HCT116 (cell line): ENCODE data around the gene SOD3.

Experiments
- EGR1 ChIP-seq: IDR thresholded peaks from 2 replicates; pipeline ENCODE4 v1.6.1; 2012; ENCODE audit warnings: low read depth
- EZH2 ChIP-seq: fragments of 200-600 bp; sonication (generic); IDR thresholded peaks from 2 replicates; pipeline ENCODE4 v1.6.1; 2017; ENCODE audit warnings: antibody characterized with exemption, mixed run types
- EZH2phosphoT487 ChIP-seq: fragments of 200-600 bp; IDR thresholded peaks from 2 replicates; pipeline ENCODE4 v1.6.1; 2018; ENCODE audit warnings: antibody characterized with exemption, borderline replicate concordance
- POLR2A ChIP-seq: IDR thresholded peaks from 2 replicates; pipeline ENCODE4 v1.7.0; 2011; ENCODE audit warnings: borderline replicate concordance; ENCODE audit not compliant: insufficient read depth, insufficient read length; ENCODE audit errors: extremely low read depth
- POLR2AphosphoS5 ChIP-seq: IDR thresholded peaks from 2 replicates; pipeline ENCODE4 v1.6.1; 2011; ENCODE audit warnings: mild to moderate bottlenecking, low read depth, low read length, moderate library complexity
- YY1 ChIP-seq: IDR thresholded peaks from 2 replicates; pipeline ENCODE4 v1.6.1; 2011; ENCODE audit warnings: low read length, low read depth, moderate library complexity, mild to moderate bottlenecking; ENCODE audit not compliant: insufficient replicate concordance; ENCODE audit errors: extremely low read depth
- ZFX ChIP-seq: fragments of 450-650 bp; IDR thresholded peaks from 2 replicates; pipeline ENCODE4 v1.6.1; 2017
- ZNF274 ChIP-seq: fragments of 200-500 bp; sonication (Bioruptor generic); IDR thresholded peaks from 2 replicates; pipeline ENCODE4 v1.6.1; 2014; ENCODE audit warnings: mild to moderate bottlenecking, low read depth, low read length, inconsistent platforms
- TF ChIP-seq, protein P1 (sequence below): IDR thresholded peaks from 2 replicates; pipeline ENCODE4 v1.6.1; 2012
- TF ChIP-seq, protein P2 (sequence below): IDR thresholded peaks from 2 replicates; pipeline ENCODE4 v1.6.1; 2012
- TF ChIP-seq, protein P3 (sequence below): IDR thresholded peaks from 2 replicates; pipeline ENCODE4 v1.6.1; 2012; ENCODE audit warnings: low read depth
- TF ChIP-seq, protein P4 (sequence below), 3 experiments: fragments of 200-600 bp in 1 of 3; sonication (generic) in 1 of 3; IDR thresholded peaks in 2 of 3; conservative IDR thresholded peaks in 1 of 3; 2 replicates each; pipeline ENCODE4 v1.5.1; 2012 to 2017; ENCODE audit warnings: low read depth in 2 of 3, low read length in 2 of 3, antibody characterized with exemption in 1 of 3, borderline replicate concordance in 1 of 3, control low read depth in 1 of 3, mild to moderate bottlenecking in 1 of 3, mixed read lengths in 1 of 3, mixed run types in 1 of 3, moderate library complexity in 1 of 3; ENCODE audit not compliant: insufficient read depth in 1 of 3
- TF ChIP-seq, protein P5 (sequence below): IDR thresholded peaks from 2 replicates; pipeline ENCODE4 v1.6.1; 2011; ENCODE audit warnings: mild to moderate bottlenecking, low read length, moderate library complexity; ENCODE audit not compliant: insufficient replicate concordance; ENCODE audit errors: extremely low read depth

DNA sequence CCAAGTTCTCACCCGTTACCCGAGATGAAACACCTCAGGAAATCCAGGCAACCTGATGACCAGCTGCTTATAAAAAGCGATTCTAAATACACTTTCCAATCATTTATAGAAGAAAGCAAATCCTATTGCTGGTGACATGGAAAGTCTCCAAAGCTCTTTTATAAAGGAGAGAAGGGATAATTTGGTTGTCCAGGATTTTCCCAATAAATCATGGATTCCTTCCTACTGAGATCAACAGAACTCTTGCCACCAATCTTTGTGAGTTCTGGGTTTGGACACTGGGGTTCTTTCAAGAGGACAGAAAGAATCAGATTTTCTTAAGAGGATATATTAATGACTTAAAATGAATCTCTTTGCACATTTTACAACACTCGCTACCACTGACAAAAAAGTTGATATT is 24.7 kb upstream of the SOD3 start:
- TF ChIP-seq, protein P1, sequence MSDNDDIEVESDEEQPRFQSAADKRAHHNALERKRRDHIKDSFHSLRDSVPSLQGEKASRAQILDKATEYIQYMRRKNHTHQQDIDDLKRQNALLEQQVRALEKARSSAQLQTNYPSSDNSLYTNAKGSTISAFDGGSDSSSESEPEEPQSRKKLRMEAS = no peak
- no peak for TF ChIP-seq POLR2AphosphoS5
- no peak for TF ChIP-seq POLR2A
- TF ChIP-seq, protein P2, sequence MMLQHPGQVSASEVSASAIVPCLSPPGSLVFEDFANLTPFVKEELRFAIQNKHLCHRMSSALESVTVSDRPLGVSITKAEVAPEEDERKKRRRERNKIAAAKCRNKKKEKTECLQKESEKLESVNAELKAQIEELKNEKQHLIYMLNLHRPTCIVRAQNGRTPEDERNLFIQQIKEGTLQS = no peak
- no peak for TF ChIP-seq EGR1
- no peak for TF ChIP-seq ZNF274
- TF ChIP-seq EZH2phosphoT487 = no peak
- TF ChIP-seq ZFX = no peak
- TF ChIP-seq, protein P3, sequence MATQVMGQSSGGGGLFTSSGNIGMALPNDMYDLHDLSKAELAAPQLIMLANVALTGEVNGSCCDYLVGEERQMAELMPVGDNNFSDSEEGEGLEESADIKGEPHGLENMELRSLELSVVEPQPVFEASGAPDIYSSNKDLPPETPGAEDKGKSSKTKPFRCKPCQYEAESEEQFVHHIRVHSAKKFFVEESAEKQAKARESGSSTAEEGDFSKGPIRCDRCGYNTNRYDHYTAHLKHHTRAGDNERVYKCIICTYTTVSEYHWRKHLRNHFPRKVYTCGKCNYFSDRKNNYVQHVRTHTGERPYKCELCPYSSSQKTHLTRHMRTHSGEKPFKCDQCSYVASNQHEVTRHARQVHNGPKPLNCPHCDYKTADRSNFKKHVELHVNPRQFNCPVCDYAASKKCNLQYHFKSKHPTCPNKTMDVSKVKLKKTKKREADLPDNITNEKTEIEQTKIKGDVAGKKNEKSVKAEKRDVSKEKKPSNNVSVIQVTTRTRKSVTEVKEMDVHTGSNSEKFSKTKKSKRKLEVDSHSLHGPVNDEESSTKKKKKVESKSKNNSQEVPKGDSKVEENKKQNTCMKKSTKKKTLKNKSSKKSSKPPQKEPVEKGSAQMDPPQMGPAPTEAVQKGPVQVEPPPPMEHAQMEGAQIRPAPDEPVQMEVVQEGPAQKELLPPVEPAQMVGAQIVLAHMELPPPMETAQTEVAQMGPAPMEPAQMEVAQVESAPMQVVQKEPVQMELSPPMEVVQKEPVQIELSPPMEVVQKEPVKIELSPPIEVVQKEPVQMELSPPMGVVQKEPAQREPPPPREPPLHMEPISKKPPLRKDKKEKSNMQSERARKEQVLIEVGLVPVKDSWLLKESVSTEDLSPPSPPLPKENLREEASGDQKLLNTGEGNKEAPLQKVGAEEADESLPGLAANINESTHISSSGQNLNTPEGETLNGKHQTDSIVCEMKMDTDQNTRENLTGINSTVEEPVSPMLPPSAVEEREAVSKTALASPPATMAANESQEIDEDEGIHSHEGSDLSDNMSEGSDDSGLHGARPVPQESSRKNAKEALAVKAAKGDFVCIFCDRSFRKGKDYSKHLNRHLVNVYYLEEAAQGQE = no peak
- TF ChIP-seq, protein P4, sequence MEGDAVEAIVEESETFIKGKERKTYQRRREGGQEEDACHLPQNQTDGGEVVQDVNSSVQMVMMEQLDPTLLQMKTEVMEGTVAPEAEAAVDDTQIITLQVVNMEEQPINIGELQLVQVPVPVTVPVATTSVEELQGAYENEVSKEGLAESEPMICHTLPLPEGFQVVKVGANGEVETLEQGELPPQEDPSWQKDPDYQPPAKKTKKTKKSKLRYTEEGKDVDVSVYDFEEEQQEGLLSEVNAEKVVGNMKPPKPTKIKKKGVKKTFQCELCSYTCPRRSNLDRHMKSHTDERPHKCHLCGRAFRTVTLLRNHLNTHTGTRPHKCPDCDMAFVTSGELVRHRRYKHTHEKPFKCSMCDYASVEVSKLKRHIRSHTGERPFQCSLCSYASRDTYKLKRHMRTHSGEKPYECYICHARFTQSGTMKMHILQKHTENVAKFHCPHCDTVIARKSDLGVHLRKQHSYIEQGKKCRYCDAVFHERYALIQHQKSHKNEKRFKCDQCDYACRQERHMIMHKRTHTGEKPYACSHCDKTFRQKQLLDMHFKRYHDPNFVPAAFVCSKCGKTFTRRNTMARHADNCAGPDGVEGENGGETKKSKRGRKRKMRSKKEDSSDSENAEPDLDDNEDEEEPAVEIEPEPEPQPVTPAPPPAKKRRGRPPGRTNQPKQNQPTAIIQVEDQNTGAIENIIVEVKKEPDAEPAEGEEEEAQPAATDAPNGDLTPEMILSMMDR (IDR thresholded peaks at IDR 0.05 in 2 of 3, conservative IDR thresholded peaks at IDR 0.05 in 1 of 3; ENCODE audit: borderline replicate concordance in 1 of 3, insufficient read depth in 1 of 3, low read depth in 2 of 3, low read length in 2 of 3) = no peak
- TF ChIP-seq, protein P5, sequence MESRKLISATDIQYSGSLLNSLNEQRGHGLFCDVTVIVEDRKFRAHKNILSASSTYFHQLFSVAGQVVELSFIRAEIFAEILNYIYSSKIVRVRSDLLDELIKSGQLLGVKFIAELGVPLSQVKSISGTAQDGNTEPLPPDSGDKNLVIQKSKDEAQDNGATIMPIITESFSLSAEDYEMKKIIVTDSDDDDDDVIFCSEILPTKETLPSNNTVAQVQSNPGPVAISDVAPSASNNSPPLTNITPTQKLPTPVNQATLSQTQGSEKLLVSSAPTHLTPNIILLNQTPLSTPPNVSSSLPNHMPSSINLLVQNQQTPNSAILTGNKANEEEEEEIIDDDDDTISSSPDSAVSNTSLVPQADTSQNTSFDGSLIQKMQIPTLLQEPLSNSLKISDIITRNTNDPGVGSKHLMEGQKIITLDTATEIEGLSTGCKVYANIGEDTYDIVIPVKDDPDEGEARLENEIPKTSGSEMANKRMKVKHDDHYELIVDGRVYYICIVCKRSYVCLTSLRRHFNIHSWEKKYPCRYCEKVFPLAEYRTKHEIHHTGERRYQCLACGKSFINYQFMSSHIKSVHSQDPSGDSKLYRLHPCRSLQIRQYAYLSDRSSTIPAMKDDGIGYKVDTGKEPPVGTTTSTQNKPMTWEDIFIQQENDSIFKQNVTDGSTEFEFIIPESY = no peak
- no peak for TF ChIP-seq EZH2
- no peak for TF ChIP-seq YY1
